Common myeloid progenitor, CD34-positive (primary cell): ENCODE measurements around the gene LY6G6C.
A peak's percentile ranks its signal among the peaks of the same experiment; 100 is the strongest.

Source experiments
- CTCF ChIA-PET: fragments of 350-600 bp; sonication (Branson Sonifier 250); formaldehyde crosslinking; loops from one replicate; lab custom pipeline; 2021; ENCODE audit warnings: antibody characterized with exemption; lab: Charles Lee
- POLR2A ChIA-PET: fragments of 350-600 bp; sonication (Branson Sonifier 250); formaldehyde crosslinking; loops from one replicate; lab custom pipeline; 2021; ENCODE audit warnings: antibody characterized with exemption; lab: Charles Lee
- DNase-seq, 3 donors: peaks; one replicate each; pipeline versions ENCODE4 v3.0.0 to v3.0.0-alpha.2; 2013
- H3K27ac ChIP-seq, 2 experiments: 1 replicate in 1 of 2; 2 replicates in 1 of 2; pipeline ENCODE4 v1.7.0; 2013; ENCODE audit warnings: inconsistent platforms in 2 of 2, low read length in 2 of 2, mild to moderate bottlenecking in 2 of 2, low read depth in 1 of 2, moderate library complexity in 1 of 2; ENCODE audit not compliant: severe bottlenecking in 2 of 2, insufficient read depth in 1 of 2, poor library complexity in 1 of 2
- H3K27me3 ChIP-seq, 5 experiments: replicated peaks in 2 of 5; 1 replicate in 3 of 5; 2 replicates in 2 of 5; pipeline versions ENCODE4 v1.6.1 to v1.7.0; 2013; ENCODE audit warnings: low read length in 4 of 5, mild to moderate bottlenecking in 2 of 5, moderate library complexity in 2 of 5, inconsistent platforms in 1 of 5; ENCODE audit not compliant: insufficient read depth in 5 of 5, control insufficient read depth in 4 of 5
- H3K36me3 ChIP-seq, 4 experiments: 1 replicate in 2 of 4; 2 replicates in 2 of 4; pipeline versions ENCODE4 v1.6.1 to v1.7.0; 2013; ENCODE audit warnings: low read length in 3 of 4, control low read depth in 1 of 4, mild to moderate bottlenecking in 1 of 4; ENCODE audit not compliant: control insufficient read depth in 4 of 4, insufficient read depth in 4 of 4
- H3K4me1 ChIP-seq, 4 experiments: 1 replicate in 3 of 4; 2 replicates in 1 of 4; pipeline versions ENCODE4 v1.6.1 to v1.7.1; 2013; ENCODE audit warnings: low read length in 3 of 4, mild to moderate bottlenecking in 3 of 4, control low read depth in 1 of 4, inconsistent platforms in 1 of 4, moderate library complexity in 1 of 4; ENCODE audit not compliant: control insufficient read depth in 4 of 4, insufficient read depth in 4 of 4; ENCODE audit errors: control extremely low read depth in 1 of 4
- H3K4me3 ChIP-seq, 7 experiments: 1 replicate in 4 of 7; 2 replicates in 3 of 7; pipeline versions ENCODE4 v1.5.1 to v1.7.0; 2013; ENCODE audit warnings: mild to moderate bottlenecking in 7 of 7, low read length in 6 of 7, moderate library complexity in 6 of 7, inconsistent platforms in 2 of 7, low read depth in 2 of 7, control low read depth in 1 of 7; ENCODE audit not compliant: insufficient read depth in 4 of 7, control insufficient read depth in 1 of 7; ENCODE audit errors: extremely low read depth in 1 of 7
- H3K9me3 ChIP-seq, 5 experiments: 1 replicate in 4 of 5; 2 replicates in 1 of 5; pipeline versions ENCODE4 v1.6.1 to v1.7.1; 2013; ENCODE audit warnings: low read length in 4 of 5, mild to moderate bottlenecking in 2 of 5, inconsistent platforms in 1 of 5, low read depth in 1 of 5, moderate library complexity in 1 of 5; ENCODE audit not compliant: control insufficient read depth in 4 of 5, insufficient read depth in 2 of 5; ENCODE audit errors: control extremely low read depth in 1 of 5
- WGBS: methylation state at CpG from one replicate; pipeline ENCODE4 v1.1.5; 2013; ENCODE audit not compliant: insufficient coverage; 5-methylcytosine and 5-hydroxymethylcytosine counted together

LY6G6C gene

GRCh38 chr6:31737991-31738979 lies 16.7 kb upstream of the LY6G6C start:
- no peaks in the 10 kb centered on the region for H3K27me3 ChIP-seq
- peak overlapping the region; percentile 99 for H3K27ac ChIP-seq
- peaks cover 4 to 28% (median 22%) of the 10 kb centered on the region in 4 experiments for H3K36me3 ChIP-seq
- peak overlapping the region; percentile 2 to 100 (median 96) for H3K4me3 ChIP-seq
- peak; percentile 96 to 98 (median 98) for DNase-seq
- no peaks in the 10 kb centered on the region for H3K9me3 ChIP-seq
- peaks cover 22 to 71% (median 60%) of the 10 kb centered on the region in 4 experiments for H3K4me1 ChIP-seq
- WGBS: 0% methylated on average over 3 of the region's 6 CpGs
- CTCF ChIA-PET: interaction anchor here (0.6 to 19.7 kb wide), 17 partner anchors 9 to 221 kb away, joined by 3 to 268 read pairs (median 4); partner anchors contain the start of genes DDAH2, HSPA1A, HSPA1L and LSM2
- POLR2A ChIA-PET: interaction anchor here (0.5 to 4.0 kb wide), 21 partner anchors 8 to 179 kb away, joined by 3 to 53 read pairs (median 5); partner anchors contain the start of genes ABHD16A, BAG6, C6orf47 and CSNK2B

GRCh38 chr6:31737315-31737990 lies 15.9 kb upstream of the LY6G6C start:
- Histone ChIP-seq H3K4me3 (peak overlapping the region in 6 of 7 experiments; percentile 92 to 100 (median 96)), H3K4me1 (peaks cover 22 to 74% (median 62%) of the 10 kb centered on the region in 4 experiments), H3K36me3 (peaks cover 4 to 26% (median 22%) of the 10 kb centered on the region in 4 experiments), H3K27me3 (no peaks in the 10 kb centered on the region), H3K27ac (peak overlapping the region; percentile 99), H3K9me3 (no peaks in the 10 kb centered on the region)
- ChIA-PET POLR2A (interaction anchor here (0.5 to 4.0 kb wide), 20 partner anchors 7 to 1221 kb away, joined by 3 to 53 read pairs (median 5); partner anchors contain the start of genes ABHD16A, BAG6, C6orf47 and CSNK2B), CTCF (interaction anchor here (0.9 to 19.7 kb wide), 12 partner anchors 9 to 222 kb away, joined by 3 to 268 read pairs (median 8); partner anchors contain the start of genes DDAH2, HSPA1A, HSPA1B and HSPA1L)
- 0% methylated on average over 4 of the region's 7 CpGs for WGBS
- DNase-seq: peak; percentile 59 to 90 (median 84)

DNA sequence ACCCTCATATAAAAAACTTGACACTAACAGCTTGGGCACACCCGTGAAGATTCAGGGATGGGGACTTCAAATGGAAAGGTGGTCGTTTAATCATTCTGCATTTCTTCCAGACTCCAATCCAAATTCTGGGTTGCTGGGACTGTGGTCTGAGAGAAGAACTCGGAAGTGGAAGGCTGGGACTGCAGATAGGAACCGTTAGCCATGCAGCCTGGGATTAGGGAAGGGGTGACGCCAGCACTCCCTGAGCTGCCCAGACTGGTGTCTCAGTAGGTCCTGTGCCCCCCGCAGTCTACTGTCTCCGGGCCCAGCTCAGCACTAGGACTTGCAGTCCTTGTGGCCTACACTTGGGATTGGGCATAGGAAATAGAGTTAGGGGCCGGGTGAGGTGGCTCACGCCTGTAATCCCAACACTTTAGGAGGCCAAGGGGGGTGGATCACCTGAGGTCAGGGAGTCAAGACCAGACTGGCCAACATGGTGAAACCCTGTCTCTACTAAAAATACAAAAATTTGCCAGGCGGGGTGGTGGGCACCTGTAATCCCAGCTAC lies 15.3 kb upstream of the LY6G6C start:
- ChIA-PET POLR2A (interaction anchor here (0.6 to 4.0 kb wide), 14 partner anchors 9 to 1221 kb away, joined by 3 to 21 read pairs (median 6); partner anchors contain the start of genes ABHD16A, C6orf47, CSNK2B and GPANK1), CTCF (interaction anchor here (1.3 to 19.7 kb wide), 9 partner anchors 8 to 222 kb away, joined by 3 to 268 read pairs (median 9); partner anchors contain the start of genes DDAH2, HSPA1B, MPIG6B and NELFE)
- Histone ChIP-seq H3K9me3 (no peaks in the 10 kb centered on the region), H3K4me3 (peak overlapping the region in 6 of 7 experiments; percentile 92 to 100 (median 96)), H3K36me3 (peaks cover 8 to 27% (median 20%) of the 10 kb centered on the region in 4 experiments), H3K27me3 (no peaks in the 10 kb centered on the region), H3K27ac (peak overlapping the region; percentile 99), H3K4me1 (peaks cover 22 to 73% (median 62%) of the 10 kb centered on the region in 4 experiments)
- 1% methylated on average over 10 of the region's 10 CpGs for WGBS
- peak in 1 of 3 donors; percentile 38 for DNase-seq

DNA sequence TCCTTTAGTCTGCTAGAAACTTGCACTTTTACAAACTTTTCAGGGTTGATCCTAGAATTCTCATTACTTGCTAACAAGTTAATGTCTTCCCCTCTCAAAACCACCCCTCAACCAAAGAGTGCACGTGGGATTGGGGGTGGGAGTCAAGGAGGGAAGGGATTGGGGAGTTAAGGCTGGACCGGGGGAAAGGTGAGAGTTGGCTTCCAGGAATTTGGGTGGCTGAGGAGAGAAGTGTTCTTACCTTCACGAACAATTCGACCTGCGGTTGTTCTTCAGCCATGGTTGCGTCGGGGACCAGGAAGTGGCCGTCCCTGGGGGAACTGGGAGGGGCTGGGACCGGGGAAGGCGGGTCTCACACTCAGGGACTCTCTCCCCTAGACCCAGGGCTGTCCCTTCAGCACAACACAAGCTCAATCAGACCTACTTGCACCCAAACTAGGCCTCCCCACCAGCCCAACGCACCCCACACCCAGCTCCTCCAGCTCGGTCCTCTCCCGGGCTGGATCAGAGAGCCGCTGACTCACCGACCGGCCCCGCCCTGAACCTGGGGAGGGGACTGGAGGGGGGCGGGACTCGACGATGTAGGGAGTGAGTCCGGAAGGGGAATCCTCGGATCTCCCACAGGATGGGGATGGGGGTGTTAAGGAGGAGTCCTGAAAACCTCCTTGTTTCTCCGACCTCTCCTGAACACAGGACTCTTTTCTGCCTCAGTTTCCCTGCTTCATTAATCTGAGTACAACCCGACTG lies 14.6 kb upstream of the LY6G6C start, which contains the start of gene CLIC1:
CLIC1 (minus strand) TSS at position 510 of the 747 bp plus-strand sequence; CDS start at position 280, 230 bp downstream.
- ChIA-PET CTCF (interaction anchor here (1.4 to 19.7 kb wide), 6 partner anchors 8 to 95 kb away, joined by 6 to 268 read pairs (median 7); partner anchors contain the start of genes DDAH2, HSPA1B and SAPCD1), POLR2A (interaction anchor here (0.6 to 3.3 kb wide), 10 partner anchors 9 to 176 kb away, joined by 3 to 21 read pairs (median 6); partner anchors contain the start of genes ABHD16A, C6orf47, HSPA1B and LSM2)
- 0% methylated on average over 9 of the region's 24 CpGs for WGBS
- H3K4me3 ChIP-seq: peak within 1 kb of the TSS; percentile 80 to 100 (median 96)
- H3K36me3 ChIP-seq: peaks cover 9 to 30% (median 25%) of the 10 kb centered on the region in 4 experiments
- H3K9me3 ChIP-seq: no peaks in the 10 kb centered on the region
- H3K27me3 ChIP-seq: no peaks in the 10 kb centered on the region
- peak within 1 kb of the TSS; percentile 99 for H3K27ac ChIP-seq
- H3K4me1 ChIP-seq: peaks cover 22 to 68% (median 60%) of the 10 kb centered on the region in 4 experiments
- peak; percentile 65 to 90 (median 86) for DNase-seq

DNA sequence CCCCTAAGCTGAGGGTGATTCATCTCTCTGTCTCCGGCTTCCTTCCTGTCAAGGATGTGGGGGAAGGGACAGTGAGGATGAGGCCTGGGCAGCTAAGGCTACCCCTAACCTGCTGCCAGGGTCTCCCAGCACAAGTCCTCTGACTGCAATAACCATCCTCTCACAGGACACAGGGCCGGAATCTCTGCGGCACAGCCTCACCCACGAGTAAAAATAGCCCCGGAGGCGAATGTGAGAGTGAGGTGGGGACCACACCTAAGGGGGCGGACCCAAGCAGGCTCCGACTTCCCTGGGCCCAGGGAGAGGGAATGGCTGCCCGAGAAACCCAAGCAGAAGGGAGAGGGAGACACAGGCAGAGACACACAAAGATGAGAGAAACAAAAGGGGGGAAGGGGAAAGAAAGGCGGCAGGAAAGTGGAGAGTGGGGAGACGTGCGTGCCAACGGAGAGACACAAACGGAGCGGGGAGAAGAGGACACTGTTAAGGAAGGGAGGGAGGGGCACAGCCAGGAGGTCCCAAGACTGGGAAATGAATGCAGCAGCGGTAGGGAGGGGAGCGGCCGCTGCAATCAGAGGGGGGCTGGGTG lies 13.4 kb upstream of the LY6G6C start:
- ChIA-PET POLR2A (interaction anchor here (0.7 to 3.3 kb wide), 6 partner anchors 7 to 128 kb away, joined by 4 to 21 read pairs (median 6); partner anchors contain the start of genes HSPA1B, LSM2 and NEU1), CTCF (interaction anchor here (1.0 to 19.7 kb wide), 5 partner anchors 10 to 34 kb away, joined by 3 to 268 read pairs (median 6); partner anchors contain the start of gene SAPCD1)
- peaks cover 18 to 68% (median 64%) of the 10 kb centered on the region in 4 experiments for H3K4me1 ChIP-seq
- WGBS: under 1% methylated on average over 14 of the region's 18 CpGs
- peak; percentile 74 to 91 (median 89) for DNase-seq
- no peaks in the 10 kb centered on the region for H3K9me3 ChIP-seq
- H3K27me3 ChIP-seq: no peaks in the 10 kb centered on the region
- peak overlapping the region; percentile 99 for H3K27ac ChIP-seq
- peak overlapping the region; percentile 80 to 100 (median 96) for H3K4me3 ChIP-seq
- peaks cover 11 to 39% (median 28%) of the 10 kb centered on the region in 4 experiments for H3K36me3 ChIP-seq
